Progenitor cell of endocrine pancreas (in vitro differentiated cells): Measurements from ENCODE around the gene FALEC. TPM values are rescaled to one million over a fixed set of nuclear protein-coding genes. Genes with fewer than 3 reads are reported as not detected.

Source experiments
- DNase-seq: peaks from one replicate; pipeline ENCODE4 v3.0.0; 2021; ENCODE audit warnings: low spot score; ENCODE audit not compliant: unreplicated experiment
- H3K27ac Mint-ChIP-seq: 2 replicates; pipeline ENCODE4 v1.8.0; 2021; ENCODE audit warnings: mild to moderate bottlenecking, moderate library complexity, mixed read lengths
- H3K27me3 Mint-ChIP-seq: 2 replicates; pipeline ENCODE4 v1.8.0; 2021; ENCODE audit warnings: mixed read lengths
- H3K36me3 Mint-ChIP-seq: 2 replicates; pipeline ENCODE4 v1.8.0; 2022; ENCODE audit warnings: mixed read lengths; ENCODE audit not compliant: insufficient read depth
- H3K4me1 Mint-ChIP-seq: 2 replicates; pipeline ENCODE4 v1.8.0; 2021; ENCODE audit warnings: low read depth, mixed read lengths
- H3K4me3 Mint-ChIP-seq: 2 replicates; pipeline ENCODE4 v1.8.0; 2021; ENCODE audit warnings: low read depth, mild to moderate bottlenecking, moderate library complexity, mixed read lengths
- H3K9me3 Mint-ChIP-seq: 2 replicates; pipeline ENCODE4 v1.8.0; 2021; ENCODE audit warnings: low read depth, mixed read lengths
- CTCF ChIP-seq: fragments of 200-600 bp; sonication (generic); IDR thresholded peaks from one replicate; pipeline ENCODE4 v1.5.0; 2021; ENCODE audit warnings: antibody characterized with exemption, mild to moderate bottlenecking; ENCODE audit not compliant: unreplicated experiment
- total RNA-seq: library from RNA; stranded (reverse); gene quantifications from 2 replicates; pipeline ENCODE4 v1.2.1, GENCODE V29; 2021

The FALEC gene
- total RNA-seq, 1 donor from 2014 or later, result 0.57 TPM

GRCh38 chr1:150574260-150575071 is 58.9 kb downstream of the FALEC start:
- DNase-seq, result no peak
- no peak for TF ChIP-seq CTCF
- Mint-ChIP-seq H3K4me1 (peaks cover 41% of the 10 kb centered on the region), H3K9me3 (no peaks in the 10 kb centered on the region), H3K27ac (peak overlapping the region; percentile 97), H3K36me3 (peaks cover 53% of the 10 kb centered on the region), H3K4me3 (peak overlapping the region; percentile 95), H3K27me3 (no peaks in the 10 kb centered on the region)

- Mint-ChIP-seq H3K36me3 (peaks cover 53% of the 10 kb centered on the region), H3K4me1 (peaks cover 36% of the 10 kb centered on the region), H3K9me3 (no peaks in the 10 kb centered on the region), H3K27me3 (no peaks in the 10 kb centered on the region), H3K4me3 (peak overlapping the region; percentile 95), H3K27ac (peak overlapping the region; percentile 97)
- no peak for TF ChIP-seq CTCF
- DNase-seq, result no peak
Measured at GRCh38 chr1:150575072-150575489, 59.5 kb downstream of the FALEC start.

GRCh38 chr1:150575518-150576366 is 60.2 kb downstream of the FALEC start:
- no peaks in the 10 kb centered on the region for H3K9me3 Mint-ChIP-seq
- no peak for DNase-seq
- peak overlapping the region; percentile 95 for H3K4me3 Mint-ChIP-seq
- H3K4me1 Mint-ChIP-seq, result peaks cover 37% of the 10 kb centered on the region
- no peak for TF ChIP-seq CTCF
- H3K27me3 Mint-ChIP-seq, result no peaks in the 10 kb centered on the region
- H3K27ac Mint-ChIP-seq, result peak overlapping the region; percentile 97
- H3K36me3 Mint-ChIP-seq, result peaks cover 53% of the 10 kb centered on the region

- no peak for DNase-seq
- H3K4me1 Mint-ChIP-seq, result peaks cover 37% of the 10 kb centered on the region
- H3K27me3 Mint-ChIP-seq, result no peaks in the 10 kb centered on the region
- peak overlapping the region; percentile 100 for H3K27ac Mint-ChIP-seq
- no peaks in the 10 kb centered on the region for H3K9me3 Mint-ChIP-seq
- peak overlapping the region; percentile 95 for H3K4me3 Mint-ChIP-seq
- H3K36me3 Mint-ChIP-seq, result peaks cover 53% of the 10 kb centered on the region
- no peak for TF ChIP-seq CTCF
Measured at GRCh38 chr1:150576367-150576711, 60.8 kb downstream of the FALEC start.

- Mint-ChIP-seq H3K27me3 (no peaks in the 10 kb centered on the region), H3K9me3 (no peaks in the 10 kb centered on the region), H3K4me1 (peaks cover 37% of the 10 kb centered on the region), H3K4me3 (peak overlapping the region; percentile 95), H3K27ac (peak overlapping the region; percentile 100), H3K36me3 (peaks cover 53% of the 10 kb centered on the region)
- no peak for TF ChIP-seq CTCF
- no peak for DNase-seq
Measured at GRCh38 chr1:150576794-150577556, 61.4 kb downstream of the FALEC start.
